GM21717 (cell line): ENCODE measurements around the gene OR14I1.
A peak's percentile ranks its signal among the peaks of the same experiment; 100 is the strongest.

ENCODE experiments used
- ATAC-seq: cut with Tn5 transposase; IDR thresholded peaks from one replicate; pipeline ENCODE4 v1.9.1; 2021; ENCODE audit warnings: mild to moderate bottlenecking, moderate library complexity; ENCODE audit not compliant: unreplicated experiment

OR14I1 gene

DNA sequence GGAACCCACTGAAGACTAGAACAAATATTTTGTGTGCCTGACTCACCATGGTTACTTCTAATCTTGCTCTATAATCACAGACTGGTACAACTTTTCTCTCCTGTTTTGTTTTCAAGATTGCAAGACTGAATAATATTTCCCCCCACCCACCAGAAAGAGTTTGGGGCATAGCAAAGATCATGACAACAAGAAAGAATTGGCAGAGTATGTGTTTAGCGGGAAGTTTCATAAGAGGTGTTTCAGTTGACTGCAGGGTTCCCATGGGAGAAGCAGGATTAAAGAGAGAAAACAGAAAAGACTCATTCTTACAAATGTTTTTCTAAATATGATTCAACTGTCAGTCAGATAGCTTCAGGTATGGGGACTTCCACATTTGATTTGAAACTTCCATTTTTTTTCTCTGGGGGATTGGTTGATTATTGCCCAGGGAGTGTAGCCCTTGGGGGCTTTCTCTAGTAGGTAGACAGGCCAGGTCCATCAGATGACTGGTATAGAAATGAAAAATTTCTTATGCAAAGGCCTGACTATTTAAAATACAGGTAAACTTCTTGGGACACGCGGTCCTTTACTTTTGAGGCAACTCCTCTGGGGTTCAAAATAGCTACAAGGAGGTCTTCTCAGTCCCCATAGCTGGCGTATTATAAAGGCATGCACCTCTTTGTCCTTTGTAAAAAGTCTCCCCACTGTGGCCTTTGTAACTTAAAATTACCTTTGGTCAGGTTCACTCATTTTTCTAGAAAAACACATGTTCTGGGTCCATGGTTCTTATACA is 13.9 kb downstream of the OR14I1 start:
- ATAC-seq: peak; percentile 69

DNA sequence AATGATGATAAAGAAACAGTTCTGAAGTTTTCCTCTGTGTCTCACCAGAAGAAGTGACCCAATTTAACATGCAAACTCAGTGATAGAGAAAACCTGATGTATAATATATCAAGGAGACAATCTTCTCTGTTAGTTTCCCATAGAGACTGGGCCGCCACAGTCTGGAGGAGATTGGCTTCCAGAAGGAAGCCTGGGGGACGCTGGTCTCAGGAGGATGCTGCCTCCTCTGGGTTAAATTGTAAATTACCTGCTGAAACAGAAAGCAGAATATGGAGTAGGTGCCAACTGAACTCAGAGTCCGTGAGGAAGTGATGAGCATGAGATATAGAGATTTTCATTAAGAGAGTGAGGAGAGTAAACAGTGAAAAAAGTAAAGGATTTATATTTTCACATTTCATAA is 15.8 kb downstream of the OR14I1 start:
- peak; percentile 95 for ATAC-seq

DNA sequence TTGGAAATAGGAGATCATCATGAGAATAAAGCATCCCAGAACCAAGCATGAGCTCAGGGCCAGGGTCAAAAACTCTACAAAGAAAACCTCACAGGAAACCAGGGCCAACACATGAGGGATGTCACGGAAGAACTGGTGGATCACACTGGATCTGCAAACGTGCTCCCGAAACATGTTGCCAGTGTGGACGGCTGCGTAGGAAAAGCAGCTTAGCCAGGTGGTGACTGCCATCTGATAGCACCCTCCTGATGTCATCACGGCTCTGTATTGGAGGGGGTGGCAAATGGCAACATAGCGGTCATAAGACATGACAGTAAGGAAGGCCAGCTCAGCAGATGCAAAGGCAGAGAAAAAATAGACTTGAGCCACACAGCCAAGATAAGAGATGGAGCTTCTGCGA is 20.9 kb downstream of the OR14I1 start:
- no peak for ATAC-seq

DNA sequence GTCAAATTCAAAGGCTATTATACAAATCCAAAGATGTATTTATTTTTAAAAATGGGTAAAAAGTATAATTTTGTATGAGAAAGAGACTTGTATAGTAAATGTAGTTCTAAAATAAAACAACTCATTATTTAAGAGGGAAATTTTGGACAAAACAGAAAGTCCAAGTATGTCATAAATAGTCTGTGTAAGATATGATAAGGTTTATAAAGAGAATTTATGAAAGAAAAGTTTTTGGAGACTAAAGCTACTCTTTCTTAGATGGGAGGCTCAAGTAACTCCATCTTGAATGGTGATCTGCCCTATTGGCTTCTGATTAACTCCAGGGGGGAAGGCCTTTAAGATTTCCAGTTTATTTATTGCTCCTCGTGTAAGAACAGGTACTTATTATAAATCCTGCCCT is 32.6 kb downstream of the OR14I1 start:
- no peak for ATAC-seq

DNA sequence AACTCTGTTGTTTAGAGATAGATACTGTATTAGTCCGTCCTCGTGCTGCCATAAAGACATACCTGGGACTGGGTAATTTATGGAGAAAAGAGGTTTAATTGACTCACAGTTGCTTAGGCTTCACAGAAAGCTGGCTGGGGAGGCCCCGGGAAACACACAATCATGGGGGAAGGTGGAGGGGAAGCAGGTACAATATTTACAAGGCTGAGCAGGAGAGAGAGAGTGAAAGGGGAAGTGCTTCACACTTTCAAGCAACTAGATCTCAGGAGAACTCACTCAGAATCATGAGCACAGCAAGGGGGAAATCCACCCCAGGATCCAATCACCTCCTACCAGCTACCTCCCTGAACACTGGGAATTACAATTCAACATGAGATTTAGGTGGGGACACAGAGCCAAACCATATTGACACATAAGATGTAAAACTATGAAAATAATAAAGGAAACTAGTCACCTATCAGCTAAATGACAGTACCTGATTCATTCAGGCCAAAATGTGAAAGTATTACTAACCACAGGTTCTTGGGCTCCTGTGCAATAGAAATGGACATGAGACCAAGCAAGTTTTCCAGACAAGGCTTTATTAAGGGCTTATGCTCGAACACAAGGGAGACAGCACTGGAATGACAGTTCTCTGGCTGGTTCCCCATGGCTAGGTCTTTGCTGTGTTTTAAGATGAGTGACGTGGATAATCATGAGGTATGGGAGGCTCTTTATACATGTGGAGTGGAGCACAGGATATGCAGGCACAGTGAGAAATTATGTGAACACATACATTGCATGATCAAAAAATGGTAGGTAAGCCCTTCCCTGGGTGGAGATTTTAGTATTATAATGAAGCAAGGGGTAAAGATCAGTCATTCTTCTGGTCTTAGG is 38.9 kb downstream of the OR14I1 start:
- peak; percentile 97 for ATAC-seq

DNA sequence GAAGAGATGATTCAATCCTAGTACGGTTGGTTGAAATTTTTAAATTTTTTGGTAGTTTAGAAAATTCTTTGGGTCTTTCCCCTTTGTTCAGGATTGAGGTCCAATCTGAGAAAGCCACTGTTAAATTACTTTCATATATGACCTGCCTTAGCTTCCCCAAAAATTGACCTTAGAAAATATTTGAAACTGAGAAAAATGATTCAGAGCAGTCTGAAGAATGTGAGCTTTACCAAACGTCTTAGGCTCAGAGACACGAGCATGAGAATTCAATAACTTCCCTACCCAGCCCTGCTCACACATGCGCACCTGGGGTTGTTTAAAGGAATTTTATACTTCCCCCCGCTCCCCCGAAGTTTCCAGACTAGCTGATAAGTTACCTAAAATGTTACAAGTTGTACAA is 45.8 kb downstream of the OR14I1 start:
- peak; percentile 47 for ATAC-seq

DNA sequence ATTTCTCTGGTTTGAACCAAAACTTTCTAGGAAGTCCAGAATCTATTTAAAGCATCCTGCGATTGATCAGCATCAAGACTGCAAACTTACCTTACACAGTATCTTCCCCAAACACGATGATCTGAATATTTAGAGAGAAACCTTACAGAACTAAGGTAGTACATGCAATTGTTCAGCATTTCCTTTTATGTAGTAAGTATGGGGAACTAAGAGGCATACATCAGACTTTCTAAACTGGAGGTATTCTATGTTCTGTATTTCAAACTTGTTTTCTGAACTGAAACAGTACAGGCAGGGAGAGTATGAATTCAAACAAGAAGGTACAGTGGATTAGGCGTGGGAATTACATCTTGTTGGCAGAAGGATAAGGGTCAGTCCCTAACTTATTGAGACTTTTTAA is 47.2 kb downstream of the OR14I1 start, which contains the start of gene OR2T27:
Gene OR2T27, minus strand, starts transcription at position 175 of the 400 bp plus-strand sequence. CDS start 4,644 bp downstream, outside the sequence.
- peak; percentile 74 for ATAC-seq
